ENCODE data around the gene USP17L22.
"Not testable (repeated sequence)": the region's sequence is repeated elsewhere in the genome, so short reads cannot be mapped to it uniquely, and the experiment has no call there.

DNA sequence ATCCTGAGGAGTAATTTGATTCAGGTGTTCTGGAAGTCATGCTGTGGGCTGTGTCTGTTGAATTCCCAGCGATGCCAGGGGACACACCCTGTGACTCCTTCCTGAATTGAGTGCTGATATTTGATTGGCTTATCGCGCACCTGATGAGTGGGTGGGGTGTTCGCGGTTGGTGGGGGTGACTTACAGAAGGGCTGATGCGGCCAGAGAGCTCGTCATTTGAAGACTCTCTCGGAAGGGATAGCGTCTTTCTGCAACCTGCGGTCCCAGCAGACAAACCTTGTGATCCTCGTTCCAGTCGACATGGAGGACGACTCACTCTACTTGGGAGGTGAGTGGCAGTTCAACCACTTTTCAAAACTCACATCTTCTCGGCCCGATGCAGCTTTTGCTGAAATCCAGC, 33.3 kb upstream of the USP17L22 start, which contains the start of gene USP17L15:
- TF ChIP-seq, protein P1, sequence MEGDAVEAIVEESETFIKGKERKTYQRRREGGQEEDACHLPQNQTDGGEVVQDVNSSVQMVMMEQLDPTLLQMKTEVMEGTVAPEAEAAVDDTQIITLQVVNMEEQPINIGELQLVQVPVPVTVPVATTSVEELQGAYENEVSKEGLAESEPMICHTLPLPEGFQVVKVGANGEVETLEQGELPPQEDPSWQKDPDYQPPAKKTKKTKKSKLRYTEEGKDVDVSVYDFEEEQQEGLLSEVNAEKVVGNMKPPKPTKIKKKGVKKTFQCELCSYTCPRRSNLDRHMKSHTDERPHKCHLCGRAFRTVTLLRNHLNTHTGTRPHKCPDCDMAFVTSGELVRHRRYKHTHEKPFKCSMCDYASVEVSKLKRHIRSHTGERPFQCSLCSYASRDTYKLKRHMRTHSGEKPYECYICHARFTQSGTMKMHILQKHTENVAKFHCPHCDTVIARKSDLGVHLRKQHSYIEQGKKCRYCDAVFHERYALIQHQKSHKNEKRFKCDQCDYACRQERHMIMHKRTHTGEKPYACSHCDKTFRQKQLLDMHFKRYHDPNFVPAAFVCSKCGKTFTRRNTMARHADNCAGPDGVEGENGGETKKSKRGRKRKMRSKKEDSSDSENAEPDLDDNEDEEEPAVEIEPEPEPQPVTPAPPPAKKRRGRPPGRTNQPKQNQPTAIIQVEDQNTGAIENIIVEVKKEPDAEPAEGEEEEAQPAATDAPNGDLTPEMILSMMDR (IDR thresholded peaks at IDR 0.05) = not testable (repeated sequence)
- TF ChIP-seq POLR2AphosphoS5 (IDR thresholded peaks at IDR 0.05) = not testable (repeated sequence)

Measured in prostate gland (tissue), 2 donors.